Spinal cord (tissue), 10 donors: ENCODE results near the gene DMAC2. TPM values are rescaled to one million over a fixed set of nuclear protein-coding genes. Genes with fewer than 3 reads are reported as not detected.
"Not testable (repeated sequence)": the region's sequence is repeated elsewhere in the genome, so short reads cannot be mapped to it uniquely, and the experiment has no call there.

ENCODE experiments used
- DNase-seq, 6 donors: peaks; one replicate each; pipeline versions ENCODE4 v3.0.0 to v3.0.0-alpha.2; 2013 to 2015; ENCODE audit warnings: low spot score in 6 of 6, low read depth in 4 of 6
- H3K27ac ChIP-seq: one replicate; pipeline ENCODE4 v1.5.1; 2013; ENCODE audit warnings: low read depth, low read length, control low read depth
- H3K27me3 ChIP-seq: one replicate; pipeline ENCODE4 v1.6.1; 2013; ENCODE audit warnings: low read length; ENCODE audit not compliant: control insufficient read depth, insufficient read depth
- H3K36me3 ChIP-seq: one replicate; pipeline ENCODE4 v1.6.1; 2013; ENCODE audit warnings: low read length; ENCODE audit not compliant: control insufficient read depth, insufficient read depth
- H3K4me1 ChIP-seq: one replicate; pipeline ENCODE4 v1.6.1; 2013; ENCODE audit warnings: low read length; ENCODE audit not compliant: control insufficient read depth, insufficient read depth
- H3K4me3 ChIP-seq: one replicate; pipeline ENCODE4 v1.5.1; 2013; ENCODE audit warnings: low read depth, low read length, control low read depth
- H3K9me3 ChIP-seq: one replicate; pipeline ENCODE4 v1.6.1; 2013; ENCODE audit warnings: low read length; ENCODE audit not compliant: control insufficient read depth, insufficient read depth
- WGBS: methylation state at CpG from one replicate; pipeline ENCODE4 v1.1.5; 2013; ENCODE audit warnings: missing lambda C conversion rate; ENCODE audit not compliant: insufficient coverage; 5-methylcytosine and 5-hydroxymethylcytosine counted together
- polyA plus RNA-seq, 2 donors: library from polyadenylated mRNA; unstranded; fragments of 120-200 nt; gene quantifications; one replicate each; pipeline ENCODE4 v1.2.1, GENCODE V29; 2013; ENCODE audit not compliant: insufficient read length in 2 of 2
- total RNA-seq, 2 donors: library from RNA; depleted of rRNA in 1 of 2; stranded (reverse); fragments of 120-200 nt in 1 of 2; fragments of >200 nt in 1 of 2; gene quantifications; one replicate each; pipeline versions ENCODE4 v1.2.3 to v1.2.4, GENCODE V29; 2013 to 2014
- donor health status: healthy.

The DMAC2 gene
- total and polyA plus RNA-seq, 4 donors: 20.3 to 51.2 (median 40.0) TPM

DNA sequence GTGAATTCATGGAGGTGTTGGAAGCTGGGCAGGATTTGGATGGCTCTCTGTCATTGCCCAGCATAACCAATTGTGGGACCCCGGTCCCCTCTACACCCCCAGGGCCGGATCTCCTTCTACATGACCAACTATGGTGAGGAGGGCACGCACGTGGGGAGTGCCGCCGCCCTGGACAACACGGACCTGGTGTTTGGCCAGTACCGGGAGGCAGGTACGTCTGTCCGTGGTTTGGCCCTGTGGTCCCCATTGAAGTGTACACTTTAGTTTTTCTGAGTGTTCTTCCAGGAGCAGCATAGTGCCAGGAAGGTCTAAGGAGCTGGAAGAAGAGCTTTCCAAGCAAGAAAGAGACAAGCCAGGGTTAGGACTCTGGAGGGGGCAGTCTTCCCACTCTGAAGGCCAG is 25.8 kb downstream of the DMAC2 start:
- Histone ChIP-seq H3K27me3 (no peaks in the 10 kb centered on the region), H3K9me3 (no peaks in the 10 kb centered on the region), H3K36me3 (peaks cover 79% of the 10 kb centered on the region), H3K27ac (no peak overlapping the region), H3K4me3 (no peak overlapping the region), H3K4me1 (peaks cover 15% of the 10 kb centered on the region)
- 93% methylated on average over 9 of the region's 10 CpGs for WGBS
- DNase-seq: no peak

DNA sequence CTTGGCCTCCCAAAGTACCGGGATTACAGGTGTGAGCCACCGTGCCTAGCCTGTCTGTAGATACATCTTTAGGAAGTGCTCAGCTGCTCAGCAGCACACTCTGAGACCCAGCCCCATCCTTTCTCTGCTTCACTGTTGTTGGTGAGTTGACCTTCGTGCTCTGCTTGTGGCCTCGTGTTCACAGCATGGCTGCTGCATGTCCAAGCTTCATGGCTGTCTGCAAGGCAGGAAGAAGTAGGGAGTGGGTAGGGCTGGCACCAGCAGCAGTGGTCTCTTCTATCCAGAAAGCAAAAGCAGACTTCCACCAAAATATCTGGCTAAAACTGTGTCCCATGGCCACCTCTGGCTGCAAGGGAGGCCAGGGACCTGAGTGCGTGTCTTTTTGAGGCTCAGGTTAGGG is 26.8 kb downstream of the DMAC2 start:
- H3K4me3 ChIP-seq: no peak overlapping the region
- no peaks in the 10 kb centered on the region for H3K9me3 ChIP-seq
- WGBS: 93% methylated on average over 5 of the region's 5 CpGs
- H3K27me3 ChIP-seq: no peaks in the 10 kb centered on the region
- H3K27ac ChIP-seq: no peak overlapping the region
- peaks cover 71% of the 10 kb centered on the region for H3K36me3 ChIP-seq
- no peak for DNase-seq
- peaks cover 15% of the 10 kb centered on the region for H3K4me1 ChIP-seq

DNA sequence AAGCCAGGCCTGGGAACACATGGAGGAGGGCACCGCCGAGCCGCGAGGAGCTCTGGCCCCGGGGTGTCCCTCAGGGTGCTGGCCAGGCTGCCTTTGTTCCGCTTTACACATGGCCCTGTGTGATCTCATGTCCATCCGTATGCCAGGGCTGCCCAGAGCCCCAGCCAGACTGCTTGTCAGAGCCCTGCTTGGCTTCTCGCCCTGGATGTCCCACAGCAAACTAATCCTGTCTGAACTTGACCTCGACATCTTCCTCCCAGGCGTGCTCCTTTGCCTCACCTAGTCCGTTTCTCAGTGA is 27.8 kb downstream of the DMAC2 start:
- Histone ChIP-seq H3K36me3 (peaks cover 61% of the 10 kb centered on the region), H3K27ac (no peak overlapping the region), H3K27me3 (no peaks in the 10 kb centered on the region), H3K4me3 (no peak overlapping the region), H3K9me3 (no peaks in the 10 kb centered on the region), H3K4me1 (peaks cover 15% of the 10 kb centered on the region)
- 57% methylated on average over 11 of the region's 11 CpGs for WGBS
- no peak for DNase-seq

- peaks cover 15% of the 10 kb centered on the region for H3K4me1 ChIP-seq
- H3K27me3 ChIP-seq: no peaks in the 10 kb centered on the region
- no peak for DNase-seq
- peaks cover 55% of the 10 kb centered on the region for H3K36me3 ChIP-seq
- H3K4me3 ChIP-seq: no peak overlapping the region
- WGBS: 68% methylated on average over 7 of the region's 9 CpGs
- H3K27ac ChIP-seq: no peak overlapping the region
- H3K9me3 ChIP-seq: no peaks in the 10 kb centered on the region
Observed at GRCh38 chr19:41411100-41411967, 28.4 kb downstream of the DMAC2 start.

GRCh38 chr19:41410336-41411054 is 29.2 kb downstream of the DMAC2 start:
- no peak for DNase-seq
- 95% methylated on average over 20 of the region's 23 CpGs for WGBS
- Histone ChIP-seq H3K27me3 (no peaks in the 10 kb centered on the region), H3K36me3 (peaks cover 51% of the 10 kb centered on the region), H3K4me1 (peaks cover 15% of the 10 kb centered on the region), H3K4me3 (no peak overlapping the region), H3K9me3 (no peaks in the 10 kb centered on the region), H3K27ac (no peak overlapping the region)

GRCh38 chr19:41409288-41409687 is 30.4 kb downstream of the DMAC2 start:
- no peak overlapping the region for H3K27ac ChIP-seq
- H3K4me1 ChIP-seq: peaks cover 15% of the 10 kb centered on the region
- no peaks in the 10 kb centered on the region for H3K9me3 ChIP-seq
- H3K36me3 ChIP-seq: peaks cover 40% of the 10 kb centered on the region
- DNase-seq: no peak
- no peak overlapping the region for H3K4me3 ChIP-seq
- 87% methylated on average over 4 of the region's 4 CpGs for WGBS
- H3K27me3 ChIP-seq: no peaks in the 10 kb centered on the region

GRCh38 chr19:41408846-41409245 is 30.9 kb downstream of the DMAC2 start:
- H3K27ac ChIP-seq, H3K4me3 ChIP-seq, H3K27me3 ChIP-seq, H3K9me3 ChIP-seq, DNase-seq: not testable (repeated sequence)
- WGBS: 95% methylated on average over 4 of the region's 5 CpGs
- H3K36me3 ChIP-seq: peaks cover 36% of the 10 kb centered on the region
- H3K4me1 ChIP-seq: peaks cover 15% of the 10 kb centered on the region

DNA sequence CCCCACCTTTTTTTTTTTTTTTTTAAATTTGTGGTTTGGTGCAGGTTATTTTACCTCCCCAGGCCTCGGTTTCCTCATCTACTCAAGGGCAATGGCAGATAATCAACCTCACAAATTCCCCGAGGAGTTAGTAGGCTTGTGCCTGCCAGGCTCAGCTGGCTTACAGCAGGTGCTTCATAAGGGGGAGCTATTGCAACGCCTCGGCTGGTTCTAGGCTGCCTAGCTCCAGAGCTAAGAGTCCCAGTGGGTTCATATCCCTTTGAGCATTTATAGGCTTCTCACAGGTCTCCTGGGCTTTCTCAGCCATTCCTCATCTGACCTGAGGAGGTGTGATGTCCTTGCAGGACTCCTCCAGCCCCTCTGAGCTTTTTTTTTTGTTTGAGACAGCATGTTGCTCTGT is 31.5 kb downstream of the DMAC2 start:
- Histone ChIP-seq H3K27me3 (no peaks in the 10 kb centered on the region), H3K36me3 (peaks cover 34% of the 10 kb centered on the region), H3K9me3 (no peaks in the 10 kb centered on the region), H3K4me1 (peaks cover 15% of the 10 kb centered on the region), H3K4me3 (no peak overlapping the region), H3K27ac (no peak overlapping the region)
- 46% methylated on average over 2 of the region's 4 CpGs for WGBS
- no peak for DNase-seq

- H3K27me3 ChIP-seq: no peaks in the 10 kb centered on the region
- no peak for DNase-seq
- H3K4me3 ChIP-seq: no peak overlapping the region
- no peaks in the 10 kb centered on the region for H3K9me3 ChIP-seq
- H3K4me1 ChIP-seq: peaks cover 11% of the 10 kb centered on the region
- WGBS: 37% methylated on average over 4 of the region's 4 CpGs
- H3K36me3 ChIP-seq: peaks cover 29% of the 10 kb centered on the region
- no peak overlapping the region for H3K27ac ChIP-seq
Observed at GRCh38 chr19:41407271-41407670, 32.4 kb downstream of the DMAC2 start.

DNA sequence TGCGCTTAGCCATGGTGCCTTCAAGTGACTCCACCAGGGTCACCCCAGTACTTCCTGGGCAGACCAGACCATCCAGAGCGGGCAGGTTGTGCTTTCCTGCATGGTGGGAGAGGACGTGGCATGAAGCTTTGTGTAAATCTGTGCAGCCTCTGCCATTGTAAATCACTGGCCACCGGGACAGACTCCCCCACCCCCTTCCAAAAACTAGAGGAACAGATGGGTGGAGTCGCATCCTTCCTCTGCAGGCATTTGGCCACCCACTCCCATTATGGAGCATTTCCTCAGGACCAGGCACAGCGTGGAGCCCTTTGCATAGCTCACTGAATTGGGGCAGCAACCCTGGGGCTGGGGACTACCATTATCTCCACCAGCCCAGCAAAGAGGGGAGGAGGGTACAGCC is 33.9 kb downstream of the DMAC2 start:
- Histone ChIP-seq H3K27me3 (no peaks in the 10 kb centered on the region), H3K36me3 (peaks cover 17% of the 10 kb centered on the region), H3K9me3 (no peaks in the 10 kb centered on the region), H3K4me1 (peaks cover under 1% of the 10 kb centered on the region), H3K4me3 (no peak overlapping the region), H3K27ac (no peak overlapping the region)
- 91% methylated on average over 5 of the region's 6 CpGs for WGBS
- DNase-seq: no peak
